OCI-LY7 (cell line): Measurements from ENCODE around the gene ZBP1. TPM values are rescaled to one million over a fixed set of nuclear protein-coding genes. Genes with fewer than 3 reads are reported as not detected.
A peak's percentile ranks its signal among the peaks of the same experiment; 100 is the strongest.

Source experiments
- BruUV-seq: library from RNA; stranded (reverse); fragments of 400-500 nt; replicated peaks from 2 replicates; lab custom pipeline; 2021; lab: Mats Ljungman, UMichigan
- CTCF ChIA-PET: fragments of 300-600 bp; sonication (Branson Sonifier 250); formaldehyde crosslinking; loops from one replicate; lab custom pipeline; 2022; ENCODE audit warnings: antibody characterized with exemption; ENCODE audit not compliant: unreplicated experiment; lab: Charles Lee
- POLR2A ChIA-PET: fragments of 300-600 bp; sonication (Branson Sonifier 250); formaldehyde crosslinking; loops from one replicate; lab custom pipeline; 2022; ENCODE audit warnings: antibody characterized with exemption; lab: Charles Lee
- DNase-seq: peaks from one replicate; pipeline ENCODE4 v3.0.0-alpha.2; 2015; ENCODE audit warnings: low spot score
- H2AFZ ChIP-seq: fragments of 200-600 bp; sonication (generic), shearing (Covaris generic); 2 replicates; pipeline ENCODE4 v1.6.1; 2014; ENCODE audit warnings: mild to moderate bottlenecking, antibody characterized with exemption, low read length, moderate library complexity
- H3K27ac ChIP-seq: fragments of 200-600 bp; sonication (generic); 2 replicates; pipeline ENCODE4 v1.5.1; 2014; ENCODE audit warnings: mixed run types, low read depth, mild to moderate bottlenecking, moderate library complexity, low read length, inconsistent platforms; ENCODE audit not compliant: poor library complexity, severe bottlenecking
- H3K36me3 ChIP-seq: fragments of 200-600 bp; sonication (generic); 2 replicates; pipeline ENCODE4 v1.6.1; 2014; ENCODE audit warnings: mild to moderate bottlenecking, antibody characterized with exemption, low read length, moderate library complexity, mixed read lengths; ENCODE audit not compliant: insufficient read depth
- H3K4me1 ChIP-seq: fragments of 200-600 bp; sonication (generic); 2 replicates; pipeline ENCODE4 v1.5.1; 2014; ENCODE audit warnings: mild to moderate bottlenecking, low read length; ENCODE audit not compliant: insufficient read depth, poor library complexity, severe bottlenecking
- H3K4me2 ChIP-seq: fragments of 200-600 bp; sonication (generic); 2 replicates; pipeline ENCODE4 v1.6.1; 2014; ENCODE audit warnings: mild to moderate bottlenecking, low read length
- H3K4me3 ChIP-seq: fragments of 200-600 bp; sonication (generic); 2 replicates; pipeline ENCODE4 v1.5.1; 2014; ENCODE audit warnings: mild to moderate bottlenecking, low read depth, low read length; ENCODE audit not compliant: poor library complexity, severe bottlenecking
- H3K79me2 ChIP-seq: fragments of 200-600 bp; sonication (generic); 2 replicates; pipeline ENCODE4 v1.6.1; 2016; ENCODE audit warnings: low read depth, mild to moderate bottlenecking, low read length, moderate library complexity, mixed read lengths; ENCODE audit not compliant: insufficient read depth
- H3K9me2 ChIP-seq: fragments of 200-600 bp; sonication (generic); 2 replicates; pipeline ENCODE4 v1.6.1; 2016; ENCODE audit warnings: mild to moderate bottlenecking, low read length, mixed read lengths; ENCODE audit not compliant: insufficient read depth
- H3K9me3 ChIP-seq: fragments of 200-600 bp; sonication (generic); 2 replicates; pipeline ENCODE4 v1.6.1; 2014; ENCODE audit warnings: mild to moderate bottlenecking, mixed run types, low read length, mixed read lengths
- H4K20me1 ChIP-seq: fragments of 200-600 bp; sonication (generic); 2 replicates; pipeline ENCODE4 v1.6.1; 2014; ENCODE audit warnings: mild to moderate bottlenecking, antibody characterized with exemption, low read length, moderate library complexity, mixed read lengths; ENCODE audit not compliant: insufficient read depth
- EZH2phosphoT487 ChIP-seq: fragments of 200-600 bp; sonication (generic); IDR thresholded peaks from 2 replicates; pipeline ENCODE4 v1.6.1; 2018; ENCODE audit warnings: low read depth, borderline replicate concordance, mild to moderate bottlenecking, mixed run types, antibody characterized with exemption, low read length, moderate library complexity, mixed read lengths
- intact Hi-C: fragments of 100-400 bp; cut with micrococcal nuclease; formaldehyde crosslinking; loops from one replicate; pipeline ENCODE4 v1.10.0; 2022; ENCODE audit not compliant: unreplicated experiment
- total RNA-seq, 2 experiments: library from RNA; depleted of rRNA in 1 of 2; stranded (reverse); fragments of >200 nt in 1 of 2; shearing (Covaris generic) in 1 of 2; gene quantifications; 2 replicates each; pipeline ENCODE4 v1.2.3, GENCODE V29; 2014 to 2022
- TF ChIP-seq, protein P1 (sequence below): fragments of 200-600 bp; sonication (generic); conservative IDR thresholded peaks from 2 replicates; pipeline ENCODE4 v1.5.1; 2014; ENCODE audit warnings: mild to moderate bottlenecking, antibody characterized with exemption, low read length, moderate library complexity, mixed read lengths

Gene ZBP1
- total RNA-seq, 2 experiments from 2014 or later = 1.5 to 3.7 TPM

DNA sequence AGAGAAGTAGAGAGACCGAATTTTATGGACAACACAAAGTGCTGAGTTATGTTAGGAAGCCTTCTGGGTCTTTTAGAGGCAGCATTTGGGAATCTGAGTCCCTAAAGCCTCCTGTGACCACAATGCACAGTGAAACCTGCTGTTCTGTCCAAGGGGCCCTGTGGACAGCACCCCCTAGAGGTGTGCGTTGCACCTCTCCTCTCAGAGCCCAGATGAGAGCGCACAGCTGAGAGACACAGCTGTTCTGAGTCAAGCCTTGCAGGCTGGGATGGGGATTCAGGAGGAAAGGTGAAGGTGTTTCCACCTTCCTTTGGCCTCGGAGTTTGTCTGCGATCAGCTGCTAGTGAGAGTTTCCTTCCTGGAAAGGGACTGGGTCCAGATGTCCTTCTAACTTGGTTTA, 46.3 kb downstream of the ZBP1 start:
- no peak overlapping the region for H3K4me2 ChIP-seq
- TF ChIP-seq EZH2phosphoT487 = no peak
- TF ChIP-seq, protein P1, sequence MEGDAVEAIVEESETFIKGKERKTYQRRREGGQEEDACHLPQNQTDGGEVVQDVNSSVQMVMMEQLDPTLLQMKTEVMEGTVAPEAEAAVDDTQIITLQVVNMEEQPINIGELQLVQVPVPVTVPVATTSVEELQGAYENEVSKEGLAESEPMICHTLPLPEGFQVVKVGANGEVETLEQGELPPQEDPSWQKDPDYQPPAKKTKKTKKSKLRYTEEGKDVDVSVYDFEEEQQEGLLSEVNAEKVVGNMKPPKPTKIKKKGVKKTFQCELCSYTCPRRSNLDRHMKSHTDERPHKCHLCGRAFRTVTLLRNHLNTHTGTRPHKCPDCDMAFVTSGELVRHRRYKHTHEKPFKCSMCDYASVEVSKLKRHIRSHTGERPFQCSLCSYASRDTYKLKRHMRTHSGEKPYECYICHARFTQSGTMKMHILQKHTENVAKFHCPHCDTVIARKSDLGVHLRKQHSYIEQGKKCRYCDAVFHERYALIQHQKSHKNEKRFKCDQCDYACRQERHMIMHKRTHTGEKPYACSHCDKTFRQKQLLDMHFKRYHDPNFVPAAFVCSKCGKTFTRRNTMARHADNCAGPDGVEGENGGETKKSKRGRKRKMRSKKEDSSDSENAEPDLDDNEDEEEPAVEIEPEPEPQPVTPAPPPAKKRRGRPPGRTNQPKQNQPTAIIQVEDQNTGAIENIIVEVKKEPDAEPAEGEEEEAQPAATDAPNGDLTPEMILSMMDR = peak; percentile 81
- H4K20me1 ChIP-seq = no peaks in the 10 kb centered on the region; the same call in 1 of the 2 replicates
- intact Hi-C loops = no loop called here
- DNase-seq = peak; percentile 44
- BruUV-seq = no TSS peak
- ChIA-PET CTCF (no interaction called here), POLR2A (no interaction called here)
- H3K4me3 ChIP-seq = no peak overlapping the region
- no peak overlapping the region for H3K27ac ChIP-seq
- no peaks in the 10 kb centered on the region for H3K4me1 ChIP-seq
- no peak overlapping the region for H2AFZ ChIP-seq
- no peaks in the 10 kb centered on the region for H3K36me3 ChIP-seq
- H3K9me3 ChIP-seq = no peaks in the 10 kb centered on the region
- H3K79me2 ChIP-seq = no peaks in the 10 kb centered on the region
- no peaks in the 10 kb centered on the region for H3K9me2 ChIP-seq

DNA sequence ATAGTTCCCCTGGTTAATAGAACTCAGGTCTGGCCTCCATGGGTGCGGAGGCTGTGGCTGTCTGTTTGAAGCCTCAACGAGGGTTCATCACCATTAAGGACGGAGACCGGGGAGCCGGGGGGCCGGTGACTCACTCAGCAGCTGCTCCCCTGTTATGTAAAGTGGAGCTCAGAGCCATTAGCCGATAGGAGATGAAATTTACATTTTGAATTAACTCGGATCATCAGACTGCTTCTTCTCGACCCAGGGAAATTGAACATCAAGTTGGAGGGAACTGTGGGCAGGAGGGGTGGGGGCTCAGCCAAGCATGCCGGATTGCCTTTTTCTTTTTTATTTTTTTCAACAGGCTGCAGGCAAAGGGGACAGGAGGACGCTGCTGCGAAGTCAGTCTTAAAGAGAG, 47.0 kb downstream of the ZBP1 start:
- H3K36me3 ChIP-seq = no peaks in the 10 kb centered on the region
- ChIA-PET CTCF (no interaction called here), POLR2A (interaction anchor here (0.6 kb wide), 1 partner anchor 47 kb away, joined by 3 read pairs; no protein-coding TSS in a partner anchor)
- no peak overlapping the region for H3K27ac ChIP-seq
- no peak for TF ChIP-seq EZH2phosphoT487
- TF ChIP-seq, protein P1 = no peak
- no peaks in the 10 kb centered on the region for H3K9me3 ChIP-seq
- no peaks in the 10 kb centered on the region; the same call in 1 of the 2 replicates for H4K20me1 ChIP-seq
- no peak overlapping the region for H2AFZ ChIP-seq
- no peaks in the 10 kb centered on the region for H3K9me2 ChIP-seq
- intact Hi-C loops = no loop called here
- H3K4me1 ChIP-seq = no peaks in the 10 kb centered on the region
- no peak for DNase-seq
- H3K4me3 ChIP-seq = no peak overlapping the region
- BruUV-seq = no TSS peak
- no peaks in the 10 kb centered on the region for H3K79me2 ChIP-seq
- H3K4me2 ChIP-seq = no peak overlapping the region

DNA sequence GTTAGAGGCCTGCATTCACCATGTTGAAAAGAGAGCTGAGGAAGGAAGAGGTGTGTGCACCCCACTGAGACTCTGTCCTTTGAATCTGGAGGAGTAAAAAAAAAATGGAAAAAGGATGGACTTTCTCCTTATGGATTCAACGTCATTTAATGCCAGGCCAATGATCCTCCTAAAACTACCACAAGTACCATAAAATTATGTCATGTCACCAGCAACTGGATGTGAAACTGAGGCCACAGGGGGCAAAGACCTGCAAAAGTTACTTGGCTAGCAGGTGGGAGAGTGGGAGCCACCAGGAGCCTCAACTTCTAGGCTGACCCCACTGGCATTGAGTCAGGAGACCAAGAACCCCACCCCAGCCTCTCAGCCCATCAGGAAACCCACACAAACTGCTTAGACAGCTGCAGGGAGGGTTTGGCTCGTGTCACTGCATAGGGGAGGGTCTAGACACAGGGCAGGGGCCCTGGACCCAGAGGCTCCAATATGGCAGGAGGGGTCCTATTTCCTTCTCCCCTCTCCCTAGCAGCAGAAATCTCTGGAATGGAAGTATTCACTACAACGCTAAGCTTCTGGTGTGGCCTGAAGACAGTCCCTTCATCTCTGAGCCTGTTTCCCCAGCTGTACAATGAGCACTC, 48.3 kb downstream of the ZBP1 start:
- no peak for TF ChIP-seq EZH2phosphoT487
- TF ChIP-seq, protein P1 = no peak
- no peaks in the 10 kb centered on the region for H3K4me1 ChIP-seq
- no peaks in the 10 kb centered on the region for H3K36me3 ChIP-seq
- BruUV-seq = no TSS peak
- POLR2A ChIA-PET = interaction anchor here (1.2 kb wide), 1 partner anchor 14 kb away, joined by 3 read pairs; no protein-coding TSS in a partner anchor
- no peak overlapping the region for H3K4me2 ChIP-seq
- no peak for DNase-seq
- H2AFZ ChIP-seq = no peak overlapping the region
- no peaks in the 10 kb centered on the region for H4K20me1 ChIP-seq
- CTCF ChIA-PET = interaction anchor here (0.6 kb wide), 1 partner anchor 139 kb away, joined by 3 read pairs; no protein-coding TSS in a partner anchor
- H3K9me3 ChIP-seq = no peaks in the 10 kb centered on the region
- H3K9me2 ChIP-seq = no peaks in the 10 kb centered on the region
- H3K4me3 ChIP-seq = no peak overlapping the region
- intact Hi-C loops = no loop called here
- H3K79me2 ChIP-seq = no peaks in the 10 kb centered on the region
- H3K27ac ChIP-seq = no peak overlapping the region
